PC-3 (cell line): ENCODE data around the gene UPF1. TPM values are rescaled to one million over a fixed set of nuclear protein-coding genes. Genes with fewer than 3 reads are reported as not detected.

Source experiments
- ATAC-seq: fragments of 200-7000 bp; cut with Tn5 transposase; 2 replicates; pipeline ENCODE4 v1.9.1; 2020; ENCODE audit warnings: mild to moderate bottlenecking, moderate library complexity
- BruUV-seq: library from RNA; stranded (reverse); fragments of 400-500 nt; replicated peaks from 2 replicates; lab custom pipeline; 2021; lab: Mats Ljungman, UMichigan
- CTCF ChIA-PET: fragments of 300-600 bp; sonication (Branson Sonifier 250); formaldehyde crosslinking; loops from one replicate; lab custom pipeline; 2022; ENCODE audit warnings: antibody characterized with exemption; lab: Charles Lee
- POLR2A ChIA-PET: fragments of 300-600 bp; sonication (Branson Sonifier 250); formaldehyde crosslinking; loops from one replicate; lab custom pipeline; 2022; ENCODE audit warnings: antibody characterized with exemption; ENCODE audit not compliant: unreplicated experiment; lab: Charles Lee
- DNase-seq: peaks from one replicate; pipeline ENCODE4 v3.0.0-alpha.2; 2015
- H2AFZ ChIP-seq: fragments of 300-600 bp; sonication (generic); 2 replicates; pipeline ENCODE4 v1.6.0; 2016; ENCODE audit warnings: antibody characterized with exemption, low read length
- H3F3A ChIP-seq: fragments of 300-600 bp; sonication (generic); one replicate; pipeline ENCODE4 v1.6.0; 2017; ENCODE audit warnings: antibody characterized with exemption, low read length, control low read depth, mild to moderate bottlenecking; ENCODE audit not compliant: unreplicated experiment
- H3K27ac ChIP-seq: fragments of 300-600 bp; sonication (generic); 2 replicates; pipeline ENCODE4 v1.5.1; 2016; ENCODE audit warnings: mild to moderate bottlenecking, low read length
- H3K27me3 ChIP-seq: fragments of 300-600 bp; sonication (generic); 2 replicates; pipeline ENCODE4 v1.6.1; 2016; ENCODE audit warnings: low read length, mixed read lengths
- H3K36me3 ChIP-seq: fragments of 300-600 bp; sonication (generic); 2 replicates; pipeline ENCODE4 v1.6.1; 2016; ENCODE audit warnings: low read depth, mixed run types, low read length, mixed read lengths
- H3K4me1 ChIP-seq: fragments of 300-600 bp; sonication (generic); 2 replicates; pipeline ENCODE4 v1.5.1; 2016; ENCODE audit warnings: low read length; ENCODE audit not compliant: insufficient read depth
- H3K4me2 ChIP-seq: fragments of 300-600 bp; sonication (generic); 2 replicates; pipeline ENCODE4 v1.6.0; 2016; ENCODE audit warnings: low read length
- H3K4me3 ChIP-seq: fragments of 300-600 bp; sonication (generic); 2 replicates; pipeline ENCODE4 v1.5.1; 2016; ENCODE audit warnings: mild to moderate bottlenecking, low read length, mixed read lengths
- H3K79me2 ChIP-seq: fragments of 300-600 bp; sonication (generic); 2 replicates; pipeline ENCODE4 v1.6.1; 2017; ENCODE audit warnings: low read length, mixed read lengths
- H3K9ac ChIP-seq: fragments of 300-600 bp; sonication (generic); 2 replicates; pipeline ENCODE4 v1.6.0; 2016; ENCODE audit warnings: mild to moderate bottlenecking, low read length
- H3K9me2 ChIP-seq: fragments of 300-600 bp; sonication (generic); replicated peaks from 2 replicates; pipeline ENCODE4 v1.6.1; 2016; ENCODE audit warnings: mixed run types, low read length, mixed read lengths
- H3K9me3 ChIP-seq: fragments of 300-600 bp; sonication (generic); 2 replicates; pipeline ENCODE4 v1.6.1; 2016; ENCODE audit warnings: low read length, mixed read lengths
- H4K20me1 ChIP-seq: fragments of 300-600 bp; sonication (generic); 2 replicates; pipeline ENCODE4 v1.6.1; 2016; ENCODE audit warnings: low read length, mixed read lengths
- EZH2 ChIP-seq: fragments of 300-600 bp; sonication (generic); IDR thresholded peaks from one replicate; pipeline ENCODE4 v1.6.1; 2017; ENCODE audit warnings: antibody characterized with exemption, mild to moderate bottlenecking, low read length; ENCODE audit not compliant: unreplicated experiment
- EZH2phosphoT487 ChIP-seq: fragments of 300-600 bp; sonication (generic); IDR thresholded peaks from 2 replicates; pipeline ENCODE4 v1.6.1; 2018; ENCODE audit warnings: mild to moderate bottlenecking, antibody characterized with exemption, low read length, borderline replicate concordance
- intact Hi-C: fragments of 100-400 bp; cut with micrococcal nuclease; formaldehyde crosslinking; loops from 2 replicates; pipeline ENCODE4 v1.9.0; 2023
- total RNA-seq: library from RNA; depleted of rRNA; stranded (reverse); fragments of >200 nt; gene quantifications from 2 replicates; pipeline ENCODE4 v1.2.3, GENCODE V29; 2014
- TF ChIP-seq, protein P1 (sequence below): fragments of 300-600 bp; sonication (generic); conservative IDR thresholded peaks from 2 replicates; pipeline ENCODE4 v1.5.1; 2017; ENCODE audit warnings: antibody characterized with exemption, low read depth, mild to moderate bottlenecking, low read length

The UPF1 gene
- total RNA-seq, 1 experiment from 2014 or later = 97.1 TPM

DNA sequence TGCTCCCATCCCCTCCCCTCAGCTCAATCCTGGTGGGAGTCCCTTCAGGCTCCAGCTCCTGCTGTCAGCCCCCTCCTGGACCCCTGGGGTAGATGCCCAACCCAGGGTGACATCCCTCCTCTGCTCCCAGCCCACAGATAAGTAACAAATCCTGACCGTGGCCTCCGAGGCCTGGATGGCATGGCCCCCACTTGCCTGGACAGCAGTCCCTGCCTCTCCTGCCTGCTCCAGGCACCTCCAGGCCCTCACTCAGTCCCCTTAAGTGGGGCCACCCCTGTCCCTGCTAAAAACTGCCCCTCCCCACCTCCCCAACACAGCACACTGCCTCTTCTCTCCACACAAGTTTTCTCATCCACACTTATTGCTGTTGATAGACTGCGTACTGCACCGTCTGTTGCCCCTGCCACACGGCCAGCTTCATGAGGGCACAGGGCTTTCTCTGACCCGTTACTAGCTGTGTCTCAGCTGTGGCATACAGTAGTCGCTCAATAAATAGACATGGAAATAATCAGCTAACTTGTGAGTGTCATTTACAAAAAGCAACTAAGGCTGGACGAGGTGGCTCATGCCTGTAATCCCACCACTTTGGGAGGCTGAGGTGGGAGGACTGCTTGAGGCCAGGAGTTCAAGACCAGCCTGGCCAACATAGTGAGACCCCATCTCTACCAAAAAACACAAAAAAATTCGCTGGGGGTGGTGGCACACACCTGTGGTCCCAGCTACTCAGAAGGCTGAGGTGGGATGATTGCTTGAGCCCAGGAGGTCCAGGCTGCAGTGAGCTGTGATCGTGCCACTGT lies 58.4 kb downstream of the UPF1 start:
- no peak overlapping the region for H2AFZ ChIP-seq
- H4K20me1 ChIP-seq = no peaks in the 10 kb centered on the region
- POLR2A ChIA-PET = no interaction called here
- peaks cover 9% of the 10 kb centered on the region; the same call in 1 of the 2 replicates for H3K27me3 ChIP-seq
- H3K4me2 ChIP-seq = no peak overlapping the region
- intact Hi-C loops = no loop called here
- H3K4me3 ChIP-seq = no peak overlapping the region
- no peaks in the 10 kb centered on the region for H3K9me2 ChIP-seq
- no TSS peak for BruUV-seq
- no peaks in the 10 kb centered on the region for H3K36me3 ChIP-seq
- no peaks in the 10 kb centered on the region for H3F3A ChIP-seq
- no peak overlapping the region for H3K27ac ChIP-seq
- no peaks in the 10 kb centered on the region for H3K9me3 ChIP-seq
- H3K79me2 ChIP-seq = no peaks in the 10 kb centered on the region
- ATAC-seq (no peak), DNase-seq (no peak)
- H3K9ac ChIP-seq = no peak overlapping the region
- TF ChIP-seq, protein P1, sequence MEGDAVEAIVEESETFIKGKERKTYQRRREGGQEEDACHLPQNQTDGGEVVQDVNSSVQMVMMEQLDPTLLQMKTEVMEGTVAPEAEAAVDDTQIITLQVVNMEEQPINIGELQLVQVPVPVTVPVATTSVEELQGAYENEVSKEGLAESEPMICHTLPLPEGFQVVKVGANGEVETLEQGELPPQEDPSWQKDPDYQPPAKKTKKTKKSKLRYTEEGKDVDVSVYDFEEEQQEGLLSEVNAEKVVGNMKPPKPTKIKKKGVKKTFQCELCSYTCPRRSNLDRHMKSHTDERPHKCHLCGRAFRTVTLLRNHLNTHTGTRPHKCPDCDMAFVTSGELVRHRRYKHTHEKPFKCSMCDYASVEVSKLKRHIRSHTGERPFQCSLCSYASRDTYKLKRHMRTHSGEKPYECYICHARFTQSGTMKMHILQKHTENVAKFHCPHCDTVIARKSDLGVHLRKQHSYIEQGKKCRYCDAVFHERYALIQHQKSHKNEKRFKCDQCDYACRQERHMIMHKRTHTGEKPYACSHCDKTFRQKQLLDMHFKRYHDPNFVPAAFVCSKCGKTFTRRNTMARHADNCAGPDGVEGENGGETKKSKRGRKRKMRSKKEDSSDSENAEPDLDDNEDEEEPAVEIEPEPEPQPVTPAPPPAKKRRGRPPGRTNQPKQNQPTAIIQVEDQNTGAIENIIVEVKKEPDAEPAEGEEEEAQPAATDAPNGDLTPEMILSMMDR = no peak
- TF ChIP-seq EZH2 (no peak), EZH2phosphoT487 (no peak)
- H3K4me1 ChIP-seq = no peaks in the 10 kb centered on the region
- CTCF ChIA-PET = no interaction called here

DNA sequence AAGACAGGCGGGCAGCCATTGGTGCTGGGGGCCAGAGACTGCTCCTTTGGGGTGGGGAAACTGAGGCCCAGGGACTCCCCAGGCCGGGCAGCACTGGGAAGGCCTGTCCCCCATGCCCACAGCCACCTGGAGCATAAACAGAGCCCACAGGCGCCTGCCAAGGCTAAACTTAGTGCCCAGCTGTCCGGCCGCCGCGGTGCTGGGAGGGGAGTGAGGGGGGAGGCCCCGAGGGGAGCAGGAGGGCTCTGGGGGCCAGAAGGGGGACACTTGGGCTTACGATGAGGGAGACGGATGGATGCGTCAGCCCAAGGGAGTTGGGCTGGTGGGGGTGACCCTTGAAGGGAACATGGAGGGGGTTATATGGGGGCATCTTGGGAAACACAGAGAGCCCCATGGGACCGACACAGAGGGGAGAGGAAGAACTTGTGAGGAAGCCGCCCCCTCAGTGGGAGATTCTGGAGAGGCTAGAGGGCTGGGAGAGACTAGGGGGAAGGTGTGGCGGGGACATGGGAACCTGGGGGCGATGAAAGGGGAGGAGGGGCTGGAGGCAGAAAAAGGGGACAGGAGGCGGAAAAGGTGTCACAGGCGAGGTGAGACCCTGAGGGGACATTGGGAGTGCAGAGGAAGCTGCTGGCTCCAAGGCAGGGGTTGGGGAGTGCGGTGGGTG lies 62.0 kb downstream of the UPF1 start:
- H3K9me2 ChIP-seq = no peaks in the 10 kb centered on the region
- ChIA-PET CTCF (no interaction called here), POLR2A (no interaction called here)
- H3F3A ChIP-seq = no peaks in the 10 kb centered on the region
- H3K9ac ChIP-seq = no peak overlapping the region
- DNase-seq (no peak), ATAC-seq (no peak)
- H3K4me1 ChIP-seq = no peaks in the 10 kb centered on the region
- no peak overlapping the region for H3K4me2 ChIP-seq
- TF ChIP-seq, protein P1 = no peak
- no peak for TF ChIP-seq EZH2
- TF ChIP-seq EZH2phosphoT487 = no peak
- no peak overlapping the region for H3K4me3 ChIP-seq
- intact Hi-C loops = no loop called here
- H3K36me3 ChIP-seq = no peaks in the 10 kb centered on the region
- H4K20me1 ChIP-seq = no peaks in the 10 kb centered on the region
- no peak overlapping the region for H2AFZ ChIP-seq
- BruUV-seq = no TSS peak
- H3K79me2 ChIP-seq = no peaks in the 10 kb centered on the region
- H3K9me3 ChIP-seq = no peaks in the 10 kb centered on the region
- peaks cover 14% of the 10 kb centered on the region; the same call in 1 of the 2 replicates for H3K27me3 ChIP-seq
- no peak overlapping the region for H3K27ac ChIP-seq
